K562 (cell line): ENCODE measurements around the gene IGF2BP1. TPM values are rescaled to one million over a fixed set of nuclear protein-coding genes. Genes with fewer than 3 reads are reported as not detected.

Experiments used
- ARNT ChIP-seq, 2 experiments: fragments of 450-650 bp; IDR thresholded peaks; 2 replicates each; pipeline ENCODE4 v1.6.1; 2016; ENCODE audit warnings: mild to moderate bottlenecking in 1 of 2
- CBX8 ChIP-seq: fragments of 200-600 bp; sonication (generic); IDR thresholded peaks from 2 replicates; pipeline ENCODE4 v1.6.1; 2012; ENCODE audit warnings: borderline replicate concordance, mixed run types, low read depth, mild to moderate bottlenecking, moderate library complexity, mixed read lengths, low read length, control low read depth, inconsistent platforms; ENCODE audit not compliant: poor library complexity, severe bottlenecking; ENCODE audit errors: extremely low read depth
- CHD1 ChIP-seq: fragments of 200-600 bp; sonication (generic); IDR thresholded peaks from one replicate; pipeline ENCODE4 v1.6.1; 2012; ENCODE audit warnings: mild to moderate bottlenecking, moderate library complexity, low read length, inconsistent platforms
- DIDO1 ChIP-seq: fragments of 450-650 bp; IDR thresholded peaks from 2 replicates; pipeline ENCODE4 v1.6.1; 2016; ENCODE audit warnings: low read depth, missing biosample characterization, missing genetic modification characterization
- DLX4 ChIP-seq: fragments of 250-450 bp; sonication (Bioruptor Pico); IDR thresholded peaks from 2 replicates; pipeline ENCODE4 v1.6.1; 2021; ENCODE audit warnings: mild to moderate bottlenecking
- EGR1 ChIP-seq: fragments of 450-650 bp; conservative IDR thresholded peaks from 2 replicates; pipeline ENCODE4 v1.6.1; 2017; ENCODE audit warnings: mild to moderate bottlenecking
- ELF1 ChIP-seq: fragments of 200-800 bp; sonication (Bioruptor generic); IDR thresholded peaks from 2 replicates; pipeline ENCODE4 v1.6.1; 2016; ENCODE audit warnings: missing genetic modification characterization, missing compliant biosample characterization
- FIP1L1 ChIP-seq: fragments of 200-400 bp; formaldehyde crosslinking; IDR thresholded peaks from 2 replicates; pipeline ENCODE4 v1.6.1; 2018; ENCODE audit warnings: mild to moderate bottlenecking, low read depth, low read length; ENCODE audit not compliant: poor library complexity, severe bottlenecking
- HCFC1 ChIP-seq: IDR thresholded peaks from 2 replicates; pipeline ENCODE4 v1.6.1; 2012; ENCODE audit warnings: low read depth, low read length, improper control_type of control experiment
- KLF6 ChIP-seq: fragments of 250-450 bp; sonication (Bioruptor Pico); IDR thresholded peaks from 2 replicates; pipeline ENCODE4 v1.4.0; 2020; ENCODE audit warnings: mild to moderate bottlenecking, moderate library complexity, borderline replicate concordance
- MTA1 ChIP-seq: fragments of 450-650 bp; IDR thresholded peaks from 2 replicates; pipeline ENCODE4 v1.6.1; 2017; ENCODE audit warnings: borderline replicate concordance
- NCOA1 ChIP-seq: fragments of 450-650 bp; IDR thresholded peaks from 2 replicates; pipeline ENCODE4 v1.6.1; 2016; ENCODE audit warnings: low read depth
- NR3C1 ChIP-seq: sonication (generic); formaldehyde crosslinking; IDR thresholded peaks from 2 replicates; pipeline ENCODE4 v1.8.1; 2022; ENCODE audit warnings: missing genetic modification reagents
- PHB2 ChIP-seq: fragments of 450-650 bp; IDR thresholded peaks from 2 replicates; pipeline ENCODE4 v1.6.1; 2017; ENCODE audit warnings: low read depth
- PML ChIP-seq: IDR thresholded peaks from 2 replicates; pipeline ENCODE4 v1.6.1; 2012; ENCODE audit warnings: low read length, inconsistent platforms
- POLR2A ChIP-seq: fragments of 450-650 bp; conservative IDR thresholded peaks from 2 replicates; pipeline ENCODE4 v1.6.1; 2016
- POU5F1 ChIP-seq: fragments of 150-350 bp; IDR thresholded peaks from 2 replicates; pipeline ENCODE4 v1.6.1; 2014; ENCODE audit warnings: borderline replicate concordance, low read length, low read depth, mild to moderate bottlenecking; ENCODE audit not compliant: partially characterized antibody
- RERE ChIP-seq: sonication (generic); formaldehyde crosslinking; IDR thresholded peaks from 2 replicates; pipeline ENCODE4 v1.8.0; 2023; ENCODE audit warnings: missing genetic modification reagents, mild to moderate bottlenecking, borderline replicate concordance
- SRSF3 ChIP-seq: fragments of 200-400 bp; formaldehyde crosslinking; IDR thresholded peaks from 2 replicates; pipeline ENCODE4 v1.6.1; 2016; ENCODE audit warnings: mild to moderate bottlenecking, low read length, moderate library complexity; ENCODE audit not compliant: insufficient read depth
- ZNF740 ChIP-seq, 3 experiments: fragments of 200-800 bp in 1 of 3; sonication (Bioruptor generic) in 1 of 3; sonication (generic) in 1 of 3; formaldehyde crosslinking in 1 of 3; IDR thresholded peaks; 2 replicates each; pipeline versions ENCODE4 v1.6.1 to v1.8.0; 2016 to 2022; ENCODE audit warnings: mild to moderate bottlenecking in 2 of 3, missing compliant biosample characterization in 2 of 3, missing genetic modification characterization in 2 of 3, missing genetic modification reagents in 1 of 3
- polyA plus RNA-seq, 8 experiments: library from polyadenylated mRNA; depleted of rRNA in 4 of 8; stranded (reverse) in 5 of 8; unstranded in 3 of 8; fragments of >200 nt; fragmentation: Nextera tagmentation in 2 of 8; fragmentation: Illumina TruSeq in 1 of 8; extraction: Ambion mirVana in 2 of 8; extraction: Trizol in 1 of 8; gene quantifications; 2 replicates each; pipeline versions ENCODE4 v1.2.1 to v1.2.3, GENCODE V29; 2011 to 2014; ENCODE audit warnings: inconsistent platforms in 1 of 8, missing spikeins in 1 of 8
- total RNA-seq, 7 experiments: library from RNA; depleted of rRNA in 6 of 7; stranded (reverse); fragments of >200 nt in 6 of 7; fragmentation: Illumina TruSeq in 2 of 7; extraction: Trizol in 2 of 7; gene quantifications; 2 replicates each; pipeline versions ENCODE4 v1.2.1 to v1.2.3, GENCODE V29; 2011 to 2021; ENCODE audit warnings: low replicate concordance in 1 of 7

The IGF2BP1 gene
- total and polyA plus RNA-seq, 9 of the 15 experiments (the other 6 are each of a cell fraction or from before 2014, with no cell fraction given) = 13.0 to 318 (median 53.6) TPM

GRCh38 chr17:49076573-49077384 is 79.6 kb downstream of the IGF2BP1 start (continued):
- no peak for TF ChIP-seq ZNF740 (CRISPR knock-in tag; IDR thresholded peaks at IDR 0.05)
- peak in 1 of 2 experiments; percentile 74; a peak in 1 of 4 replicates for TF ChIP-seq ZNF740 (tag; IDR thresholded peaks at IDR 0.05)
- TF ChIP-seq DLX4 (CRISPR knock-in tag) = no peak
- no peak for TF ChIP-seq CHD1
- no peak for TF ChIP-seq NR3C1 (CRISPR knock-in tag)
- TF ChIP-seq ELF1 (tag) = peak; percentile 54
- no peak for TF ChIP-seq SRSF3
- no peak for TF ChIP-seq POLR2A
- TF ChIP-seq DIDO1 = peak; percentile 91
- TF ChIP-seq CBX8 = no peak
- TF ChIP-seq RERE (CRISPR knock-in tag) = no peak
- TF ChIP-seq FIP1L1 = no peak
- no peak for TF ChIP-seq EGR1
- TF ChIP-seq PML = no peak
- no peak for TF ChIP-seq POU5F1
- TF ChIP-seq HCFC1 = no peak
- TF ChIP-seq KLF6 (CRISPR knock-in tag) = peak; percentile 96
- TF ChIP-seq PHB2 = no peak
- no peak for TF ChIP-seq ARNT (IDR thresholded peaks at IDR 0.05)
- TF ChIP-seq MTA1 = no peak
- no peak for TF ChIP-seq NCOA1
